HG03460 (cell line): ENCODE measurements around the gene CGGBP1.
"Not testable (repeated sequence)": the region's sequence is repeated elsewhere in the genome, so short reads cannot be mapped to it uniquely, and the experiment has no call there.

Experiments
- ATAC-seq: cut with Tn5 transposase; IDR thresholded peaks from one replicate; pipeline ENCODE4 v1.9.1; 2021; ENCODE audit not compliant: unreplicated experiment

Gene CGGBP1

DNA sequence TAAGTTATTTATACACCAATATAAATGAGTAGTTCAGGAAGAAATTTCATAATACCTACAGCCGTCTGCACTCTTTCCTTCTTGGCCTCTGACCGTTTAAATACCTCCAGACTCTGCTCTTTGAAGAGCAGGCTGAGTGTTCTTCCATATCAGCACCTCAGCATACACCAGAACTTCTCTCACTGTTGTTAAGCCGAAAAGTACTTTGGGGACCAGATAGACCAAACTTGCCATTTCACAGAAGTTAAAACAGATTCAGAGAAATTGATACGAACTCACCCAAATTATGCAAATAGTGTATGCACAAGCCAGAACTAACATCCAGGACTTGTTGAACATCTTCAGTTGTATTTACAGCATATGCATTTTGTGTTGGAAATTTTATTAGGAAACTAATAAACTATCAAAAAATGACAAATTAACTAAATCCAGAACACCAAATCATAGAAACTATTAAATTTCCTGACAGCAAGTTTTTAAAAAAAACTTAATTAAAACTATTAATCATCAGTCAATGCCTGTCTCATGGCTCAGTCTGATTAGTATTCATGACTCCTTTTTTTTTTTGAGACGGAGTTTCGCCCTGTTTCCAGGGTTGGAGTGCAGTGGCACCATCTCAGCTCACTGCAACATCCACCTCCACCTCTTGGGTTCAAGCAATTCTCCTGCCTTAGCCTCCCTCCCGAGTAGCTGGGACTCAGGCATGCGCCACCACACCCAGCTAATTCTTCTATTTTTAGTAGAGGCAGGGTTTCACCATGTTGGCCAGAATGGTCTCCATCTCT is 24.1 kb downstream of the CGGBP1 start:
- no peak for ATAC-seq

DNA sequence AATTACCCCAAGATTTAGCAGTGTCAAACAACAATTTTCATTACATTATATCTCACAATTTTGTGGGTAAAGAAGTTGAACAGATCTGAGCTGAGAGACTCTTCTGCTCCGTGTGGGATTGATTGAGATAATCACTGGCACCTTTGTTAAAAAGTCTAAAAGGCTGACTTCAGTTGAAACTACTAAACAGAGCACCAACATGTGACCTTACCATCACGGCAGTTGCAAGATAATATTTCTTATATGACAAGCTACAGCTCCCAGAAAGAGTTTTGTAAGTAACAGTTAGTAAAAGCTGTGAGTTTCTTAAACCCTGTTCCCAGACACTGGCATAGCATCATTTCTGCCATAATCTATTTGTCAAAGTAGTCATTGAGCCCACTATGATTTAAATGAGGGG is 25.0 kb downstream of the CGGBP1 start:
- no peak for ATAC-seq

DNA sequence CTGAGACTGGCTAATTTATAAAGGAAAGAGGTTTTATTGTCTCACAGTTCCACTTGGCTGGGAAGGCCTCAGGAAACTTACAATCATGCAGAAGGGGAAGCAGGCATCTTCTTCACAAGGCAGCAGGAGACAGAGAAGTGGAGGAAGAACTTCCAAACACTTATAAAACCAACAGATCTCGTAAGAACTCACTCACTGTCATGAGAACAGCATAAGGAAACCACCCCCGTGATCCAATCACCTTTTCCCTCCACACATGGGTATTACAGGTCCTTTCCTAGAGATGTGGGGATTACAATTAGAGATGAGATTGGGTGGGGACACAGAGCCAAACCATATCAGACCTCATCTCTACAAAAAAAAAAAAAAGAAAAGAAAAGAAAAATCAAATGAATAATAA is 25.7 kb downstream of the CGGBP1 start:
- ATAC-seq: no peak

DNA sequence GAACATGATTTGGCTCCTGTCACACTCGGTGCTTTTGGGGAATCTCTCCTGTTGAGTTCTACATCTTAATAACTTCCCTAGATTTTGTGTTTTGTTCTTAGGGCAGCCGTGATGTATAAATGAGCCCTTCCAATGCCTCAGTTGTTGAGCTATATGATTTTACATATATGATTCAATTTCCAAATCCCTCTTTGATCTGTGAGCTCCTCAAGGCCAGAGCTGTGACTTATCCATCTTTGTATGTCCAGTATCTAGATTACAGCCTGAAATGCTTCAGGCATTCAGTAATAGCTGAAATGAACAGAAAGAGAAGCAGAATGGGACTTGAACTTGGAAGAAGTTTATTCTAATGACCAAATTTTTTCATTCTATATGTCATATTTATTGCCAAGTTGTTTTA is 26.6 kb downstream of the CGGBP1 start:
- ATAC-seq: peak; percentile 4

DNA sequence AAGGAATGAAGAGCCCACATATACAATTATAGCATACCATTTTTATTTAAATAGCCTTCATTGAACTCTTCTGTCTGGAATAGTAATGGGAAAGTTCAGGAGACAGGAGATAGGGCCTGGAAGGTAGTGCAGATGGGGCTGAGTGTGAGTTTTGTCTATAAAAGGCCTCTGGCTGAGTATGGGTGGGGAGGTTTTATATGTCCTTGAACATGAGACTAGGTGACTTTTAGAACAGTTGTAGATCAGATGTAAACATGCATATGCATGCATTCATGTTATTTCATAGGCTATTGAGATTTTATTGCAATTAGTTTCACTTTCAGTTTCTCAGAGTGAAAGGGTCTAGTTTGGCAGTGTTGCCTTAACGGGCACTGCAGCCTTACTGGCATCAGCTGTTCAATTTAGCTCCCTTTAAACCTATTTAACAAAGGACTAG is 27.1 kb downstream of the CGGBP1 start:
- ATAC-seq: peak; percentile 84

DNA sequence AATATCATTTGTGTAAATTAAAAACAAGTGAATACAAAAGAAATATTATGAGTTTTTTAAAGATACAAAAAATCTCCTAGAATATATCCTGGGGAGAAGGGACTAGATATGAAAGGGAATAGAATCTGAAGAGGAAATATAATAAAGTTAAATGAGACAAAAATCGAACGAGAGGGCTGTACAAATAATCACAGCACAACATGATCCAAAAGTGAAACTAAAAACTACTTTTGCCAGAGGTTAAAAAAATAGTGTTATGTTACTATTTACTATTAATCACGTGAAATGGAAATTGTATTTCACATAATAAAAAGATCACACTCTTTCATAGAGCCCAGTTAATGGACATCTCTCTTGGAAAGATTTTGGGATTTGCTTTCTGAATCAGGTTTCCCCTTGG is 28.6 kb downstream of the CGGBP1 start:
- no peak for ATAC-seq

DNA sequence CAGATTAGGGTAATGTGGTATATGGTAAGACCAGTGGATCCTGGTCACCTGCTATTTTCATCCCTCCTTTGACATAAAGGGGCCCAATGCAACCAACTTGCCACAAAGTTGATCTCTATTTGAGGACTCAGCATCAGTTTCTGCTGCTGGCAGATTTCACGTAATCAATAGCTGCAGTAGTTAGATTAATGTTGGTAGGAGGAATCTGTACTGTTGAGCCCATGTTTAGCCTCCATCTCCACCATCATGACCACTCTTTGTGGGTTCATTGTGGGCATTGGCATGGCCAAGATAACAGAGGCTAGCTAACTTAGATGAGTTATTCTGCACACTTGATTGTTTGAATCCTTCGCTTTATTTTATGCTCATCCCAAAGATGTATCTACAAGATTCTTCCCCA is 29.9 kb downstream of the CGGBP1 start:
- no peak for ATAC-seq

DNA sequence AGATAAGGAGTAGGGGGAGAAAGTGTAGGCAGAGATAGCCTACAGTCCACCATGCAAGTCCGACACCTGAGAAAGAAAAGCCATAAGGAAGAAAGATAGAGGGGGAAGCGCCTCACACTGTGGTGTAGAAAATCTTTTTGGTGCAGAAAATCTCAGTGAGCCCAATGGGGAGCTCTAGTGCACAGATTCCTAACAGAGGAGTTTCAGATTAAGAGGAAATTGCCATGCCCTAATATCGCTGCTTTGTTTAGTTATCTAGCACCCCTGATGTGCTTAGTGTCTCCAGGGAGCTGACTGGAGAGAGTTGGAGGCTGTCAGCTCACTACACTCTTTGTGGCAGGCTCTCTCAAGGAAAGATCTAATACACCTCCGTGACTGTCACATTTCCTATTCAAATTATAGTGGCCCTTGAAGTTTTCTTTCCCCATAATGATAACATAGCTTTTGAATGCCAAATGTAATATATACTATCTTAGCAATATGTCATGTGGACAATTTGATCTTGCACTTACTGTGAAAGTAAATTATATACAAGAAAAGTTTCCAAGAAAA is 33.7 kb downstream of the CGGBP1 start:
- no peak for ATAC-seq

DNA sequence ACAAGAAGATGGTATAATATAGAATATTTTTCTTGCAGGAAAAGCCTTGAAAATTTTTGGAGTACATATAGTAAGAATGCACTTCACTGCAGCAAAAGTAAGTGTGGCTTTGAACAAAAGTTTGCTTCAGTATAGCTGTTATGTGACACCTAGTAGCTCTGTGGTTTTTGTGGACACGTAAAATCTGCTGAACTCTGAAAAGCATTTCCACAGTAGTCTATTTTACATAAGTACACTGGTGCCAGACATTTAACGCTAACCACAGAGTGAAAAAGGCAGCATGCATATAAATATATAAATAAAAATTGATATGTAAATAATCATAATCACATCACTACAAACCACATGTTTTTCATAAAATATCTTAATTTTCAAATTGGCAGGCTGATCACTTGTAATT is 39.8 kb downstream of the CGGBP1 start:
- ATAC-seq: peak; percentile 94

DNA sequence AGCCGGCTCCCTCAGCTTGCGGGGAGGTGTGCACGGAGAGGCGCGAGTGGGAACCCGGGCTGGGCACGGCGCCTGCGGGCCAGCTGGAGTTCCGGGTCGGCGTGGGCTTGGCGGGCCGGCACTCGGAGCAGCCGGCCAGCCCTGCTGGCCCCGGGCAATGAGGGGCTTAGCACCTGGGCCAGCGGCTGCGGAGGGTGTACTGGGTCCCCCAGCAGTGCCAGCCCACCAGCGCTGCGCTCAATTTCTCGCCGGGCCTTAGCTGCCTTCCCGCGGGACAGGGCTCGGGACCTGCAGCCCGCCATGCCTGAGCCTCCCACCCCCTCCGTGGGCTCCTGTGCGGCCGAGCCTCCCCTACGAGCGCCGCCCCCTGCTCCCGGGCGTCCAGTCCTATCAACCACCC is 43.1 kb downstream of the CGGBP1 start:
- ATAC-seq: not testable (repeated sequence)

DNA sequence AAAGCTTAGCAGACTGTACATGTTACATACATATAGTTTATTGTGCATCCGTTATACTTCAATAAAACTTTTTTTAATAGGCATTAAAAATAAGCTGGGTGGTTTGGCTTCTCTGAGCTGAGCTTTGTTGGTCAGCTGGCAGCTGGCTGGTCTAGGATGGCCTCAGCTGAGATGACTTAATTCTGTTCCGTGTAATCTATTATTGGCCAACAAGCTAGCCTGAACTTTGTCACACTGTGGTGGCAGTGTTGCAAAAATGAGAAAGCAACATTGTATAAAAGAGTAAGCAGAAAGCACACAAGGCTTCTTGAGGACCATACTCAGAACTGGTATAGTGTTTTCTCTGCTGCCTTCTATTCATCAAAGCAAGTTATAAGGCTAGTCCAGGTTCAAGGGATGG is 45.2 kb downstream of the CGGBP1 start:
- ATAC-seq: no peak

DNA sequence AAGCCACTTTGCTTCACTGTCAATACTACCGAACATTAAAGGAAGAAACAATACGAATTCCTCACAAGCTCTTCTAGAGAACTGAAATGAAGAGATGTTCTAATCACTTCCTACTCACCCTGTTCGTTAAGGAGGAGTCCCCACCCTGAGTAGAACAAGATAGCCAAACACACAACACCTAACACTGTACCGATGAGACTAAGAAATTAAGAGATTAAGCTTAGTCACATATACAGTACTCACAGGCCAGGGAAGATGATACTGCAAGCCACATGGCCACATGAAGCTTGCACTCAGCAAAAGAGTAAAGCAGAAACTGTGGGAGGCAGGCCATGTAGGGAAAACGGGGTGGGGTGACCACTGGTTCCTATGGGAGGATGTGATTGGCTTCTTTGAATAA is 48.0 kb downstream of the CGGBP1 start:
- ATAC-seq: no peak

DNA sequence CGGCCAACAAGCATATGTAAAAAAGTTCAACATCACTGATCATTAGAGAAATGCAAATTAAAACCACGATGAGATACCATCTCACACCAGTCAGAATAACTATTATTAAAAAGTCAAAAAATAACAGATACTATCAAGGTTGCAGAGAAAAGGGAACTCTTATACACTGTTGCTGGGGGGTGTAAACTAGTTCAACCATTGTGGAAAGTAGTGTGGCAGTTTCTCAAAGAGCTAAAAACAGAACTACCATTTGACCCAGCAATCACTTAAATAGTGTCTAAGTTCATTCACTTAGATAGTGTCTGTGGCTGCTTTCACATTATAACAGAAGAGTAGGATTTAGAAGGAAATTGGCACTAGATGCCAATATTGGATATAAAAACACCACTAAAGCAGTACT is 49.7 kb downstream of the CGGBP1 start:
- ATAC-seq: no peak

DNA sequence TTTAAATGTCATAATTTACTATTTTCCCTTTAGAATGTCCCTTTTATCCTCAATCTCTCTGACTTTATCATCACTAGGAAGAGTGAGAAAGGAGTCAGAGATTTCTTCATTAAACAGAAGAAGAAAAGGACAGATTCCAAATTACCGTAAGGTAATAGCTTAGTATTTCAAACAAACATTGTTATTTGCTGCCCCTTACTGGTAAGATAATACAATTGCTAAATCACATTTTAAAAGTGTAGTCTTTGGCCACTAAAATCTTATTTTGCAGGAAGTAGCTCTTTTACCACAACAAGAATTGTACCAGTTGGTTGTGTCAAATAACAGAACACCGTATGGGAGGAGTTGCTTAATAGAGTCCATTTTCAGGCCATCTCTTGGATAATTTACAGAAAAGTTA is 53.7 kb downstream of the CGGBP1 start:
- ATAC-seq: no peak

DNA sequence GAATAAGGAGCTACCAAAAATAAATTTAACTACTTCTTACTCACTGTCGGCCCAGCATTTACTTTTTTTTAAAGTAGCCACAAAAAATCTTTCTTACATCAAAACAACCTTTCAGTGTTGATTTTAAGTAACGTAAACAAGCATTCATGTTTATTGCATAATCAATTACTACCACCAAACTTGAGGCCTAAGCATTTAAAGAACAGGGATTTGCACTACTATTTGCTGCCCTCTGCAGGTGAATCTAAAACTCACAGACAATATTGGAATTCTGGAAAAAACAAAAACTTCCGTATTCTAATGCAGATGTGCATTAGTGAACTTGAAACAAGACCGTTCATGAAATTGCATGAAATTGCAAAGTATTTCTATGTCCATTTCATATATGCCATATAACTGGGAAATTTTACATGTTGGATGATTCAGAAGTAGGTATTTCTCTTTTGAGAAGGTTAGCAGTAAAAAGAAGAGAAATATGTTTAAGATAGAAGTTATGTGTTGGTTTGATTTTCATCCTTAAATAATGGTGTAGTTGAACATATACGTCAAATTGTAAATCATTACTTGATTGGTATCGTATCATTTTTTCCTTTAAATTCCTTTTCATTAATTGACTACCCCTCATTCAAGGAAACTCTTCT is 55.6 kb downstream of the CGGBP1 start:
- no peak for ATAC-seq

DNA sequence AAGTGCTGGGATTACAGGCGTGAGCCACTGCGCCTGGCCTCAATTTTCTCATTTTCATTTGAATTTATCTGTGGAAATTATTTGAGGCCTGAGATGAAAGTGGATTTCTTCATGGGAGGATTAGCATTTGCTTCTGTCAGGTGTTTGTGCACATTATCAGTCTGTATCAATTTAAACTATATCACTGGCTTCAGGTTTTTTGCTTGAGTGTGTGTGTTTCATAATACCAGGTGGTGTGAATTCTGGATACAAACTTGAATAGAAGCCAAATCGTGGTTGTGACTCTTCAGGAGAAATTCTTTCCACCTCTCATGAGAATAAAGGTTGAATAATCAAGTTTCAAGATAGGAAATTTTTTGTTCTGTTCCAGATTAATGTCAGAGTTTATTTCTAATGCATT is 56.4 kb downstream of the CGGBP1 start:
- ATAC-seq: no peak
